Activated CD4-positive, CD25-positive, alpha-beta regulatory T cell (primary cell): ENCODE data around the gene PDE7B.

Experiments used
- DNase-seq, 4 experiments: peaks; one replicate each; lab custom pipeline; 2025; lab: John Stamatoyannopoulos, UW

The PDE7B gene

DNA sequence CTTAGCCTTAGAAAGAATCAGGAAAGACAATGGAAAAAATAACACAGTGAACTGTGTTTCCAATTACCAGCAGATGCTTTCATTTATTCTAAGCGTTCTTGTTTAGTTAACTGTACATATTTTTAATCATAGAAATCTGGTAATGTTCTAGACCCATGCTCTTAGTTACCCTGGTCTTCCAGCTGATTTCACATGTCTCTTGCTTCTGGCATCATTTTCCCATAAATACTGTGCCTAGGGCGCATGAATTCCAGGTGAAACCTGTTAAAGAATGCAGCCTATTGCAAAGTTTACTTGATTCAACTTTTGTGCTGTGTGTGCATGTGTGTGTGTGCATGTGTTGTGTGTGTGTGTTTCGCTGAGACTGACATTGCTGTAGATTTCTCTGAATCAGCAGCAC, 178.6 kb downstream of the PDE7B start:
- no peak for DNase-seq

DNA sequence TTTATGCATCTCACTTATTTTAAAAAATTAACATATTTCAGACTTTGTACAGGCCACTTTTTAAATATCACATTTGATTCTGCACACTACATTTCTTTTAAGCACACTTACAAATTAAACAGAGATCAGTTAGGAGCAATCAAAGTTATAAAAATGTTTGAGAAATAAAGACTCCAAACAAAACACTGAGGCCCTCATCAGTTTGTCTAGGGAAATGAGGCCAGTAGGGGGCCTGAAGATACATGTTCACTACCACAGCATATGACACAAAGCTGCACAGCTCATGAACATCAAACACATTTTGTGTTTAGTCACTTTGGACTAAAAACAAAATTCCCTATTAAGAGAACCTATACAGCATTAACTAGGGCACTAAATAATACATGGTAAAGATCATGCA, 180.5 kb downstream of the PDE7B start:
- no peak for DNase-seq

DNA sequence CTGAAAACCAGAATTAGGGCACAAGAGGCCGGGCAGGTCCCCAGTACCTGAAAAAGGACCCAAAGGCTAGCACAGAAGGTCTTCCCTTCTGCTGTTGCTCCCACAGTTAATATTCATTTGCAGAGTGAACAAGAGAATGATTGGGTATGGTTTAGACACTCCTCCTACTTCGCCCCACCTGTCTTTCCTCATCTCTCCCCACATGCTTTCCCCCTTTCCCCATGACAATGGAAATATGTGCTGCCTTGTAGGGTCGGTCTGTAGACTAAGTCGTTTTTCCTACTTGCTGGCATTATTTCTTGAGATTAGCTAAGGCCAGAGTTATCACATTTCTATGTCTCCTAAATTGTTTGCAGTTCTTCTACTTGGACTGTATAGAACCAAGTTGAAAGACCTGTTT, 181.9 kb downstream of the PDE7B start:
- DNase-seq: no peak

DNA sequence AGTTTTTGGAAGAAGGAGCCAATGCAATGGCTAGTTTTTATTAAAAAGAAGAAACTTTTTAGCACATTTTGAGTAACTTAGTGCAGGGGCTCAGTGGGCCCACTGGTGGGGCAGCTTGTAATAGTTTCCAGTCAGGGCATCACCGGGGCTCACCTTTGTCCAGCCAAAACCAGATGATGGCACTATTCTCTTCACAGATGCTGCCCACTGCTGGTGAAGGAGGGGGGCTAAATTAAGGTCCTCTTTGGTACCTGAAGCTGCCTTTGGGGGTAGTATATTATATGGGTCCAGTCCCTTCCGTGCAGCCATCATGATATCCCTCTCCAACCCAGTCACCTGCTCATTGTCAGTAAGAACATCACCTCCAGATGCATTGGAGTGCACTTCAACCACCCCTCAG, 182.9 kb downstream of the PDE7B start:
- DNase-seq: no peak

DNA sequence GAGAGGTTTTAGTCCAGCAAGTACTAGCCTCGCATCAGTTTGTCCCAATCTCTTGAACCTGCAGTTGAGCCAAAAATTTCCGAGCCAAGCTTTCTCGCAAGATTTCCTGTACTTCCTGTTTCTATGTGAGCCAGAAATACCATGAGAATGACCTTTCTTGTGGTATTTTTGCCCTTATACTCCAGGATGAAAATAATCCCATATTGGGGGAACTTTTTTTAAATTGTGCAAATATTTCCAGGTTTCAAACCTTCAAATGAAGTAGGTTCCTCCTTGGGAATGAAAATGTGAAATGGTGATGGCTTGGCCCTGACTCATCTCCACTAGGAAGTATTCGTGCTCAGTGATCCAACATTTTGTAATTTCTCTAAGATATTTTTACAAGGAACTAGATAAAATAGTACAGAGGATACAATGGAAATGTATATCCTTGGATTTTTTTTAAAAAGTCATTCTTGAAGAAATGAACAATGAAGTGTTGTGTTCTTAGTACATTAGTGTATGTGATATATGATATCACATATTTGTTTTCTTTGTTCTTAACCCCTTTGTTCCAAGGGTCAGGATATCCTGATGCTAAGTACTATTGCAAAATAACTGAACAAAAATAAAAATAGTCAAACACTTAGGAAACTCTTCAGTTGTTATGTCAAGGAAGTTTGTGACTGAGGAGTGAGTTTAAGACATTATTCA, 184.0 kb downstream of the PDE7B start:
- no peak for DNase-seq

DNA sequence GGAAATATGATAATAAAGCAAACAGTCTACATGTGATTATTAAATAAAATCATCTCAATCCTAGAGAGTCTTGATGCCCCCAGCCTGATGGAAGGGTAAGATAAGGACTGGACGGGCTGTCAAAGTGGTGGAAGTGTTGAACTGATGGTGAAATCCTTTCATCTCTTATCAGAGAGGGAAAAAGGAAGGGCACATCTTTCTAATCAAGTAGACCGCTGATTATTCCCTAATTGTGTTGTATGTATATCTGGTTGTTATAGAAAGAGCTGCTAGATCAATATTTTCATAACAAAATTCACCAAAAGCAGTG, 184.5 kb downstream of the PDE7B start:
- DNase-seq: no peak

DNA sequence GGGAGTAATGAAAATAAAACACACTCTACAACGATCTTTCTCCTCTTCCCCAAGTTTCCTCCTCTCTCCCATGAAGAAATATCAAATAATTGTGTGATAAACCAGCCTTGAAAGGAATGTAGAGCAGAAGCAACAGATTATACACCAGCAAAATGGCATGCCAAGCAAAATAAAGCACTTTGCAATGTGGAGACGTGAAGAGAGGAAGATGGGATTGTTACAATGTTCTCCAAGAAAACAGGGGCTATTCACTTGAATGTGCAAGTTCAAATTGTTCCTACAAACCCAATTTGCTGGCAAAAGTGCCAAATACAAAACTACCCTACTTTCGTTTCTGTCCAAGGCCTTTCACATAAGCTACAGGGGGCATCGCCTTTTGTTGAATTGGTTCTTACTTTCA, 185.1 kb downstream of the PDE7B start:
- DNase-seq: no peak

DNA sequence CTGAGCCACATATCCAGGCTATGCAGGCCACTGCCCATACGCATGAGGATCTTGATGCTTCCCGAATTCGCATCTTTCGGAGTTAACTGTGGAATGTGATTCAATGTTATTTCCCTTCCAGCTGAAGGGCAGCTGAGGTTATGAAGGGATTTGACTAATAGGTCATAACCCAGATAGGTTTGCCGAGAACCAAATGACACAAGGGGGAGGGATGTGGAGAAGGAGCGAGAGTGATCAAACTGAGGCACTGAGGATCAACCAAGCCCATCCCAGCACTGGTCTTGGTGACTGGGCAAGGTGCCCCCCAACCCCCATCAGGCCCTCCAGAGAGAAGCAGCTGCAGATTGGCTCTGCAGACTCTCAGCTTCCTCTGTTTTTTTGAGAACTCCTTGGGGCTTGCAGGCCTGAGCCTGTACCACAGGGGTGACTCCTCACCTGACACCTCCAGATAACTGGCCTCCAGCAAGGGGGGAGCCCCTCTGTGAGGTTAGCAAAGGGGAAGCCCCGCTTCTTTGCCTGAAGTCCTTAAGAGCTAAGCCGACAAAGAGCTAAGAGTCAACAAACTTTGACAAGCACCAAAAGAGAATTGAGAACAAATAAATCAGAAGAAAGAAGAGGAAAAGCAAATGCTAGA, 185.9 kb downstream of the PDE7B start:
- DNase-seq: no peak

DNA sequence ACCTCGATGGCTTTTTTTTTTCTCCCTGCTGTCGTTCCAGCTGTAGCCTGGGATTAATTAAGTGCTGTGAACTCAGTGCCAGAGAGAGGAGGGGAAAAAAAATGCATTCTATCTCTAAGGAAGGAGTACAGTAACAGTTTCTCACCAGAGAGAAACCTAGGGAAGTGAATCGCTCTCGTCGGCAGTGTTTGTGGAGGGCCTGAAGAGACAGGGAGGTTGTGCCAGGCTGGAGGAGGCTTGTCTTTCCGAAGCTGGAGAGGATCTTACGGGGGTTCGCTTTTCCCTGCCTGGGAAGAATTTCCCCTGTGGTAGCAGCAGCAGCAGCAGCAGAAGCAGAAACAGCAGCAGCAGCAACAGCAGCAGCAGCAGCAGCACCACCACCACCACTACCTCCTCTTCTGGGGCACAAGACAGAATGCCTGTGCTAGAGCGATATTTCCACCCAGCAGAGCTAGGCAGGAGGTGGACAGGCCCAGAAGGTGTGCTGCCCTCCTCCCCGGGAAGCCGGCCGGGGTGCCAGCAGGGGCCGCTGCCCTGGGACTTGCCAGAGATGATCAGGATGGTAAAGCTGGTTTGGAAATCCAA, 186.5 kb downstream of the PDE7B start:
- no peak for DNase-seq

DNA sequence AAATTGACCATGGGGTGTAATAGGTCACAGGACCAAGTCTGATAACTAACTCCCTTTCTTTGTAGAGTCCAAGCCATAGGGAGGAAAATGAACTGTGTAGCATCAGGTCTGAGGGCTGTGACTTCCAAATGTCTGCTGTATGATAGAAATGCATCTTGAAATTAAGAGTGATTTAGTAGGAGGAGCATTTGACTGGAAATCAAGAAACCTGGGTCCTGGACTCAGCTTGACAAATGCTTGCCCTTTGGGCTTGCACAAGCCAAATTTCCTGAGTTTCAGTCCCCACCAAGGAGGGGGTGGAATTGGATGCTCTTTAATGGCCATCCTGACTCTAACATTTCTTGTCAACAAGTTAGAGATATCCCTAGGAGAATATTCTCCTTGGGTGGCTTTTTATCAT, 187.0 kb downstream of the PDE7B start:
- no peak for DNase-seq

DNA sequence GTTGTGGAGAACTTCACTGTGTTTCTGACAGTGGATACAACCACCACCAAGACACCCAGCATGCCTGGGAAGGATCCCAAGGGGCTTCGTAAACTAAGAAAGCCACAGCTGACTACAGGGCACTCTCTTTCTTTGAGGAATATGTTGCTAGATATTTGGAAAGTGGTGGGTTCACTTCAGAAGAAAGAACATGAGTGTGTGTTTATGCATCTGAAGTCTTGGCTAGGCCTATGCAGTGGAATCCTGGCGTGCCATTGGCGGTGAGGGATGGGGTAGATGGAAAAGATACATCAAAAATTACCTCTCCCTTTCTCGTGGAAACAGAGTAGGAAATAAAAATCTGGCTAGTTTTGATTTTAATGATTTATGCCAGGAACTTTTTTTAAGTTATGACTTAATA, 187.7 kb downstream of the PDE7B start:
- DNase-seq: no peak

DNA sequence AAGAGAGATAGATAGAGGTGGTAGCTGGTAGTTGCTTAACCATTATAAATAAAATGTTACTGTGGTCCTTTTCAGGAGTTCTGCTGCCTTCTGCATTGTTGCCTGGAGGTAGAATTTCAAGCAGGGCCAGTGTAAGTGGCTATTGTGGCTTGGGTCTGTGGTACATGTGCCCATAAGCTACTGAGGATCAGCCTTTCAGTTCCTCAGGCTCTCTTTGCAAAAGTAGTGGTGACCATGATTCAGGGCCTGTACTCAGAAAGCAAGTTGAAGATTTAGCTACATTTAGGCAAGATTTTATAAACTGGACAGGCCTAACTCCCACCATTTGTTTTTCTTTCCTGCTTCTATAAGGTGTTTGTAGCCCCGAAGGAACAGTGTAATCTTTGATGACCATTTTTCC, 199.0 kb downstream of the PDE7B start:
- DNase-seq: no peak

DNA sequence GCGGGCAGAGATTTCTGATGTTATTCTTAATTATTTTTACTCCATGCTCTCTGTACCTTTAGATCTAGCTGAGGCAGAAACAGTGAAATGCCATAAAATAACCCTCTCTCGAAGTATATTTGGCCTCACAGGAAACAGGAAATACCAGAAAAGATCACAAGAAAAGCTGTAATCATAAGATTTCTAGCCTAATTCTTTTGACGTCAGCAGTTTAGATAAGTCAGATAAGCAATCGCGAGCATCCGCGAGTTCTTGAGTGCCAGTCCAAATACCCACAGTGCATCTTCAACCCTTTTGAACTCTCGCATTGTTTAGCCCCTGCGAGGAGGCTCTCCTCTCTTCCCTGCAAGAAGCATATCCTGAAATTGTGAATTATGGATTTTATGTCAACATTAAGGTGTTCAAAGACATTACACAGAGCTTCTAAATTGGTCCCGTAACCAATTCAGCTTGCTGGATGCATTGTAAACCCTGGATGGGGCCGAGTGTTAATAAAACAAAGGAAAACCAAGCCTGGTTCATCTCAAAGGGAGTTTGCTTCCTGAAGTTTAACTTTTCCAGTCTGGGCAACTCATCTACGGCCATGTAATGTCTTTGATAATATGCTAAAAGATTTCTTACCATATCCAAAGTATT, 199.8 kb downstream of the PDE7B start:
- no peak for DNase-seq

DNA sequence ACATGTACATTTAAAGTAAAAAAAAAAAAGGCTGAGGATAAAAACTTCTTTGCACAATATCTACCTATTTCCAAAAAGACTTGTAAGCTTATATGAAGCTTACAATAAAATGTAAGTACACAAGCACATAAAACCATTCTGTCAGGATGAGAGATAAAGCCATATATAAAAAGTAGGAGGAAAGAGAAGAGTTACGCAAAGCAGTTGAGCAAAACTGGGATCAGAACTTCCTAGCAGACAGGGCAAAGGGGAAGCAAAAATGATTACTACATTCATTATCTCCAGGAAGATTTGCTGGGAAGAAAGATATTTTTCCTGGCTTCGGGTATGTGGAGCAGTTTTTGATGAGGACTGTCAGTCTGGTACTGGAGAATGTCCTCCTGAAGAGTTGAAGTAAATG, 200.5 kb downstream of the PDE7B start:
- no peak for DNase-seq

DNA sequence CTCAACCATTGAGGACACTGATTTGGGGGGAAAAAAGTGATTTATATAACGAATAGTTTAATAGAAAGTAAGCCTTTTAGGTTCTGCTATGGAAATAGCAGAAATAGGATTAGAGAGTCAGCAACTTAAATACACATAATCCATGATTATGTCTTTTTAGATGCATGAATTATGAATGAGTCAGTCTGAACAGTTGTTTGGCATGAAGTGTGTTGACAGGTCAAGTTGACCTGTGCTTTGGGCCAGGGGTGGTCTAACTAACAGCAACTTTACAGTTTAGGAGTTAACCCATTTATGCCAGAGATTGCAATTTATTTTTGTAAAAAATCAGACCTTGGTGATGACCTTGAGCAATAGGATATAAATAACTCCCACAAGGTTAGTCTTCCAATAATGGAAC, 207.4 kb downstream of the PDE7B start:
- DNase-seq: no peak

DNA sequence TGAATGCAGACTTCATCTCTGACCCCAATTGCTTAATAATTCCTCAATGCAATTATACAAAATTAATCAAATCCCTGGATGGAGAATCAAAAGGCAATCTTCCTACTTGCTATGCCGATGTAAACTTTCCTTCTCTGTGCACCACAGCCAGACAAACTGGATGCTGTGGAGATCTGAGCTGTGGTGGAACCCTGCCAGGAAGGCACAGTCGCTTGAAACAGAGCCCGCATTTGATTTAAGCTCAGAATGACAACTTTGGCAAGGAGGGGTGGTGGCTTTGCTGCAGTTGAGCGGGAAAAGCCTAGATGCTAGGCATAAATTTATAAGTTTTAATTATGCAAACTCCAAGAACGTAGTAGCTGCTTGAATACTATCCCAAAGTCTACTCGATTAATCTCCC, 207.8 kb downstream of the PDE7B start:
- no peak for DNase-seq

DNA sequence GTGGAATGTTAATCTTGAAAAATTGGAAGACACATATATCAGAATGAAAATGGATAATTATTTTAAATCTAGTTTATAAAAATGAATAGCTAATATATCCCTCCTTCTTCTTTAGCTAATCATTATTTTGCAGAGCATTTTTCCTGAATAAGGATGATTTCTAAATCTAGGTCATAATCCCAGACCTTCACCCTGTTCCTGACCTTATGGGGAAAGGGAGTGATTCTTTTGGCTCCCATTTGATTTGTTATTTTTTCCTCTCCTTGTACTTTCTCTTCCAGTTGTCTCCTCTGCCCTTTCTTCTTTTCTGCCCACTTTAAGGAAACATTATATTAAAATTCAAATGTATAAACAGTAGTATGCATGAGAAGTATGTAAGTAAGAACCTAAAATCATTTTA, 208.6 kb downstream of the PDE7B start:
- no peak for DNase-seq

DNA sequence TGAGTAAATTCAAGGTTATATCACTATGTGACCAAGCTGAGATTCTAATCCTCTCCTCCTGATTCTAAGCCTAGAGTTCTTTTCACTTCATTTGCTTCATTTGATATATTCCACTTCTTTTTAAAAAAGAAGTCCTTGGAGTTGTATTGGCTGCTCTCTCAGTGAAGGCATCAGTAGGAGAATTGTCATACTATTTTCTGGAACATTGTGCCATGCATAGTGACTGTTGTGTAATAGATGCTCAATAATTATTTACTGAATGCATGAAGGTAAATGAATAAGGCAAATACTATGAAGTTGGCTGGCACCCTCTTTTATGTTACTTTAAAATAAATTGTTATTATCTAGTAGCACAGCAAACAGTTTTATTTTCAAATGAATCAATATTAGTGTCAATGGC, 209.3 kb downstream of the PDE7B start:
- DNase-seq: no peak

DNA sequence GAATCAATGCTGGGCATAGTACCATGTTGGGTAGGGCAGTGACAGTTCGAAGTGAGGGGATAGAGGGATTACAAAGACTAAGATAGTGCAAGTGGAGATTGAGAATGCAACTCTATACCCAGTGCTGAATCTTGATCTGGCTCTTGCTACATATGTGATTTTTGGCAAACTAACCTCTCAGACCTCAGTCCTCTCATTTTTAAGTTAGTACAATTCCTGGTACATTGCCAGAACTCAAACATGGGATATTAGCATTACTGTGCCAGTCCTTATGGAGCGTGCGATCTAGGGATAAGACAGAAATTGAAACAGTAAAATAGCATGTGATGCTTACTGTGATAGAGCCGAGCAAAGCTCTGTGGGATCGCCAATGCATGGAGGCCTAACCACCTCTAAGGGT, 210.2 kb downstream of the PDE7B start:
- DNase-seq: no peak

DNA sequence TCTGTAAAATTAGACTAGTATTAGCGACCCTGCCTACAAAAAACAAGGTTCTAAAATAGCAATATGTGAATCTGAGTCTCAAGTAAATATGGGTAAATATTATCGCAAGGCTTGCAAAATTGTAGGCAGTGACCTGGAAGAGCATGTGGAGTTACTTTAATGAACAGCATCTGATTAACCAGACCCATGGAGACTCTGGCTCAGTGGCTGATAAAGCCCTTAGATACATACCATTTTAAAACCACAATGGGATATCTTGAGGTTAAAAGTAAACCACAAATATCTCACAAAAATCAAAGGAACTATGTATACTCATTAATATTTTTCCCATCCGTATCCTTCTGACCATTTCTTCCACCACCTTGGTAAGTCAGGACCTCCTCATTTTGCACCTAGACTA, 211.6 kb downstream of the PDE7B start:
- DNase-seq: no peak

DNA sequence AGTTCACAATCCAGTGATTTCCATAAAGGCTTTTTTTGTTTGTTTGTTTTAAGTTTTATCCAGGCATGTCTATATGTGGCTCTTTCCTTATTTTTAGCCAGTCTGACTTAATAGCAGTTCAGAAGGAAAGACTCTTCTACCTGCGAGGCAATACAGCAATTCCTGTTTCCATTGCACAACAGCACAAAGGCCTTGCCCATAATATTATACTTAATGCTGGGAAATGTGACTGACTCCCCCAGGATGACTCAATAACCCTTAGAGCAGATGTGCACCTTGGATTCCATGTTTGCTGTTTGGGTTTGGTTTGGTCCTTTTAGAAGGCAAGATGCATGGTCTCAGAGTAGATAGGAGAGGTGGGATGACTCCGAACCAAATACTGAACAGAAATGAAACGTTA, 214.5 kb downstream of the PDE7B start:
- DNase-seq: no peak

DNA sequence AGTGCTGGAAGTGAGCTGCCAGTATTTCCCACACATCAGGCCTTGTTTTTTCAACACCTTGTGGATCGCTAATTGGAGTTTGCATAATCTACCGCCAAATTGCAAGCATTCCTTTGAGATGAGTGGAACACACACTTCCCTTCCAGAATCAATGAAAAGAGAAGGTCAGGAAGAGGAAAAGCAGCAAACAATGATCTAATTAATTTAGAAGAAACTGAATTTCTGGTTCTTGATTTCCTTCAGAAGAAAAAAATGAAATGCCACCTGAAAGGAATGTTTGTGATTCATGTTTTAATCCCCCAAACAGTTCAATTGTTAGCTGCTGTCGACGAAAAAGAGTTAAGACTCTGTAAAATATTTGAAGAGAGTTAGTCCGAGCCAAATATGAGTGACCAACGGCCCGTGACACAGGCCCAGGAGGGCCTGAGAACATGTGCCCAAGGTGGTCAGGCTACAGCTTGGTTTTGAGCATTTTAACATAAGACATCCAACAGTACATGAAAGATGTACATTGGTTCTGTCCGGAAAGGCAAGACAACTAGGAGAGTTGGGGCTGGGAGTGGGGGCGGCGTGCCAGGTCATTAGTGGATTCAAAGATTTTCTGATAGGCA, 216.3 kb downstream of the PDE7B start:
- no peak for DNase-seq

DNA sequence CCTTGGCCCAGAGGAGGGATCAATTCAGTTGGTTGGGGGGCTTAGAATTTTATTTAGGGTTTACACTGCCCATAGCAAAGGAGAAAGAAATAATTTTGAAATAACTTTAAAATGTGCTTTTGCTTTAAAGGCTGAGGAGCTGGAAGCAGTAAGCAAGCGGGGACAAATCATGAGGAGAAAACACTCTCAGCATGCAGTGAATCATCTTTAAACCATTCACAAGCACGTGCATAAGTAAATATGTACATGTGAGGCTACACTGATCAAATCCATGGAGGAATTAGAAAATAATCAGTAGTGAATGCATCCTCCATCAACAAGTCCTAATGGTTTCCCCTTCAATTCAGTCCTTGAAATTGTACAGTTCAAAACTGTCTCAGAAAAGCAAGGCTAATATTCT, 217.6 kb downstream of the PDE7B start:
- no peak for DNase-seq
